H1 (cell line): ENCODE measurements around the gene TSEN2. TPM values are rescaled to one million over a fixed set of nuclear protein-coding genes. Genes with fewer than 3 reads are reported as not detected.

Source experiments
- CTCF ChIA-PET: fragments of 300-600 bp; sonication (Branson Sonifier 250); formaldehyde crosslinking; loops from one replicate; lab custom pipeline; 2021; ENCODE audit not compliant: partially characterized antibody; lab: Charles Lee
- POLR2A ChIA-PET: fragments of 300-600 bp; sonication (Branson Sonifier 250); formaldehyde crosslinking; loops from one replicate; lab custom pipeline; 2021; ENCODE audit warnings: inconsistent platforms; ENCODE audit not compliant: partially characterized antibody; lab: Charles Lee
- DNase-seq, 2 experiments: peaks; one replicate each; pipeline versions ENCODE4 v3.0.0 to v3.0.0-alpha.2; 2010 to 2022; ENCODE audit warnings: low spot score in 2 of 2, low read depth in 1 of 2, mixed read lengths in 1 of 2
- FAIRE-seq: peaks from 2 replicates; lab custom pipeline; 2011; peaks lifted over from hg19 to GRCh38; lab: Jason Lieb, UNC
- H2AFZ ChIP-seq: 2 replicates; pipeline ENCODE4 v1.8.1; 2012; ENCODE audit warnings: low read length, inconsistent platforms
- H2AK5ac ChIP-seq: 2 replicates; pipeline ENCODE4 v1.6.1; 2013; ENCODE audit warnings: low read depth, low read length
- H2BK120ac ChIP-seq: replicated peaks from 2 replicates; pipeline ENCODE3; 2013; ENCODE audit warnings: low read depth, low read length, inconsistent platforms
- H2BK12ac ChIP-seq: 2 replicates; pipeline ENCODE4 v1.6.1; 2013; ENCODE audit warnings: low read depth, low read length
- H2BK15ac ChIP-seq: 2 replicates; pipeline ENCODE4 v1.6.1; 2013; ENCODE audit warnings: low read length
- H2BK20ac ChIP-seq: 2 replicates; pipeline ENCODE4 v1.6.1; 2013; ENCODE audit warnings: low read length
- H2BK5ac ChIP-seq: 2 replicates; pipeline ENCODE4 v1.6.1; 2013; ENCODE audit warnings: low read depth, low read length
- H3K14ac ChIP-seq: 2 replicates; pipeline ENCODE4 v1.6.1; 2013; ENCODE audit warnings: inconsistent platforms; ENCODE audit not compliant: insufficient read length
- H3K18ac ChIP-seq: 2 replicates; pipeline ENCODE4 v1.6.1; 2013; ENCODE audit warnings: low read length; ENCODE audit errors: extremely low read depth
- H3K23ac ChIP-seq: 2 replicates; pipeline ENCODE4 v1.6.1; 2013; ENCODE audit warnings: inconsistent platforms; ENCODE audit not compliant: insufficient read length
- H3K23me2 ChIP-seq: 2 replicates; pipeline ENCODE4 v1.6.1; 2013; ENCODE audit warnings: low read depth, low read length
- H3K27ac ChIP-seq: 2 replicates; pipeline ENCODE4 v1.6.1; 2011; ENCODE audit warnings: low read depth, low read length, inconsistent platforms
- H3K27me3 ChIP-seq, 4 experiments: replicated peaks in 1 of 4; 1 replicate in 1 of 4; 2 replicates in 3 of 4; pipeline versions ENCODE4 v1.6.1 to v1.8.1; 2011 to 2013; ENCODE audit warnings: low read length in 3 of 4, mild to moderate bottlenecking in 3 of 4, inconsistent platforms in 2 of 4, mixed read lengths in 2 of 4, moderate library complexity in 1 of 4; ENCODE audit not compliant: control insufficient read depth in 3 of 4, insufficient read depth in 3 of 4; ENCODE audit errors: extremely low read depth in 1 of 4
- H3K36me3 ChIP-seq, 4 experiments: 2 replicates each; pipeline versions ENCODE4 v1.6.1 to v1.8.1; 2011 to 2013; ENCODE audit warnings: mild to moderate bottlenecking in 4 of 4, low read length in 3 of 4, moderate library complexity in 2 of 4, control low read depth in 1 of 4, inconsistent platforms in 1 of 4; ENCODE audit not compliant: insufficient read depth in 4 of 4, control insufficient read depth in 2 of 4
- H3K4ac ChIP-seq: replicated peaks from 2 replicates; pipeline ENCODE3; 2013; ENCODE audit warnings: low read length, low read depth, mixed read lengths, inconsistent platforms; ENCODE audit not compliant: insufficient read length
- H3K4me1 ChIP-seq, 4 experiments: replicated peaks in 1 of 4; 1 replicate in 1 of 4; 2 replicates in 3 of 4; pipeline versions ENCODE4 v1.6.1 to v1.8.1; 2011 to 2013; ENCODE audit warnings: low read length in 3 of 4, inconsistent platforms in 2 of 4, mixed read lengths in 1 of 4; ENCODE audit not compliant: insufficient read depth in 4 of 4, control insufficient read depth in 3 of 4
- H3K4me2 ChIP-seq, 2 experiments: 2 replicates each; pipeline versions ENCODE4 v1.6.1 to v1.8.1; 2011 to 2013; ENCODE audit warnings: low read depth in 2 of 2, low read length in 2 of 2, control low read depth in 1 of 2, inconsistent platforms in 1 of 2, mild to moderate bottlenecking in 1 of 2; ENCODE audit not compliant: insufficient read depth in 1 of 2
- H3K4me3 ChIP-seq, 4 experiments: fragments of 200-600, 300-600 bp in 1 of 4; sonication (generic), shearing (Covaris generic), sonication (Bioruptor Twin) in 1 of 4; 2 replicates each; pipeline versions ENCODE4 v1.5.1 to v1.8.1; 2011 to 2016; ENCODE audit warnings: low read length in 4 of 4, low read depth in 3 of 4, control low read depth in 2 of 4, inconsistent platforms in 2 of 4, mild to moderate bottlenecking in 2 of 4, mixed read lengths in 1 of 4, moderate library complexity in 1 of 4; ENCODE audit not compliant: insufficient read depth in 2 of 4; ENCODE audit errors: extremely low read depth in 1 of 4
- H3K56ac ChIP-seq: replicated peaks from 2 replicates; pipeline ENCODE3; 2013; ENCODE audit warnings: low read depth, mild to moderate bottlenecking, mixed read lengths, low read length, inconsistent platforms; ENCODE audit not compliant: insufficient read length
- H3K79me1 ChIP-seq: 2 replicates; pipeline ENCODE4 v1.6.1; 2013; ENCODE audit warnings: low read depth, low read length, control low read depth
- H3K79me2 ChIP-seq, 2 experiments: 2 replicates each; pipeline versions ENCODE4 v1.6.1 to v1.8.1; 2012 to 2013; ENCODE audit warnings: low read length in 2 of 2, mild to moderate bottlenecking in 2 of 2, inconsistent platforms in 1 of 2; ENCODE audit not compliant: insufficient read depth in 2 of 2, control insufficient read depth in 1 of 2
- H3K9ac ChIP-seq, 4 experiments: replicated peaks in 1 of 4; 1 replicate in 1 of 4; 2 replicates in 3 of 4; pipeline versions ENCODE4 v1.6.1 to v1.8.1; 2011 to 2013; ENCODE audit warnings: low read depth in 3 of 4, low read length in 3 of 4, control low read depth in 2 of 4, mild to moderate bottlenecking in 2 of 4, moderate library complexity in 2 of 4, inconsistent platforms in 1 of 4; ENCODE audit errors: extremely low read depth in 1 of 4
- H3K9me3 ChIP-seq, 2 experiments: 2 replicates each; pipeline versions ENCODE4 v1.6.1 to v1.8.1; 2012 to 2013; ENCODE audit warnings: mild to moderate bottlenecking in 2 of 2, moderate library complexity in 2 of 2, control low read depth in 1 of 2, inconsistent platforms in 1 of 2, low read depth in 1 of 2, low read length in 1 of 2, mixed read lengths in 1 of 2; ENCODE audit not compliant: insufficient read depth in 2 of 2
- H4K20me1 ChIP-seq, 2 experiments: replicated peaks in 1 of 2; 2 replicates each; pipeline versions ENCODE3 to v1.8.1; 2011 to 2013; ENCODE audit warnings: inconsistent platforms in 2 of 2, low read length in 2 of 2, mild to moderate bottlenecking in 1 of 2; ENCODE audit not compliant: insufficient read depth in 2 of 2, control insufficient read depth in 1 of 2
- H4K5ac ChIP-seq: 2 replicates; pipeline ENCODE4 v1.6.1; 2013; ENCODE audit warnings: low read length, low read depth, mixed read lengths, inconsistent platforms; ENCODE audit not compliant: insufficient read length
- H4K8ac ChIP-seq: 2 replicates; pipeline ENCODE4 v1.8.0; 2013; ENCODE audit warnings: mild to moderate bottlenecking, moderate library complexity, low read length, inconsistent platforms; ENCODE audit not compliant: insufficient read depth; ENCODE audit errors: extremely low read depth
- H4K91ac ChIP-seq: replicated peaks from 2 replicates; pipeline ENCODE3; 2013; ENCODE audit warnings: low read length, mixed read lengths, inconsistent platforms; ENCODE audit not compliant: insufficient read length
- POLR2AphosphoS5 ChIP-seq: IDR thresholded peaks from 2 replicates; pipeline ENCODE4 v1.6.1; 2011; ENCODE audit warnings: low read depth, low read length
- TBP ChIP-seq: IDR thresholded peaks from 2 replicates; pipeline ENCODE4 v1.6.1; 2011; ENCODE audit warnings: low read depth, low read length, improper control_type of control experiment
- WGBS, 2 experiments: shearing (Covaris generic) in 1 of 2; methylation state at CpG; one replicate each; pipeline versions ENCODE4 v1.1.6 to v1.1.7; 2013 to 2015; ENCODE audit warnings: low lambda C conversion rate in 2 of 2, mixed read lengths in 2 of 2, inconsistent platforms in 1 of 2, low coverage in 1 of 2, missing lambda C conversion rate in 1 of 2; ENCODE audit not compliant: insufficient replicate concordance in 2 of 2, insufficient coverage in 1 of 2, insufficient read length in 1 of 2; ENCODE audit errors: extremely low coverage in 1 of 2, missing lambda C conversion rate in 1 of 2; 5-methylcytosine and 5-hydroxymethylcytosine counted together
- polyA plus RNA-seq, 7 experiments: library from polyadenylated mRNA; depleted of rRNA in 3 of 7; stranded (reverse) in 5 of 7; unstranded in 2 of 7; fragments of >200 nt in 5 of 7; fragments of 200-250 nt in 2 of 7; gene quantifications; 1 replicate in 5 of 7; 2 replicates in 1 of 7; 4 replicates in 1 of 7; pipeline versions ENCODE4 v1.2.1 to v1.2.3, GENCODE V29; 2011 to 2013; ENCODE audit warnings: missing spikeins in 2 of 7, mixed read lengths in 2 of 7
- total RNA-seq: library from RNA; stranded (reverse); fragmentation: NEBNext Ultra II Directional; extraction: Animal tissue kit (Norgen Biotek cat#: 25700); gene quantifications from 2 replicates; pipeline ENCODE4 v1.2.1, GENCODE V29; 2021

Gene TSEN2
- total and polyA plus RNA-seq, 2 of the 8 experiments (the other 6 are each of a cell fraction or from before 2014, with no cell fraction given) = 16.1 to 22.4 TPM

- Histone ChIP-seq H3K27me3 (no peaks in the 10 kb centered on the region), H3K27ac (no peak overlapping the region), H2BK12ac (no peak overlapping the region), H3K23ac (no peak overlapping the region), H2BK120ac (no peak overlapping the region), H4K5ac (no peak overlapping the region), H3K56ac (no peak overlapping the region), H3K4ac (no peak overlapping the region), H3K9me3 (no peaks in the 10 kb centered on the region), H3K18ac (no peak overlapping the region), H3K79me1 (no peaks in the 10 kb centered on the region), H4K20me1 (no peaks in the 10 kb centered on the region), H3K36me3 (no peaks in the 10 kb centered on the region), H3K4me1 (peaks cover 0 to 3% (median under 1%) of the 10 kb centered on the region in 4 experiments; a peak in 1 of 7 replicates), H3K14ac (no peak overlapping the region), H4K91ac (no peak overlapping the region), H3K79me2 (no peaks in the 10 kb centered on the region), H4K8ac (no peak overlapping the region), H2BK20ac (no peak overlapping the region), H3K9ac (no peak overlapping the region), H3K4me3 (no peak overlapping the region), H2AFZ (no peak overlapping the region), H2BK5ac (no peak overlapping the region), H2BK15ac (no peak overlapping the region), H2AK5ac (no peak overlapping the region), H3K4me2 (no peak overlapping the region), H3K23me2 (no peaks in the 10 kb centered on the region; the same call in 1 of the 2 replicates)
- no peak for TF ChIP-seq POLR2AphosphoS5
- TF ChIP-seq TBP = no peak
- DNase-seq = no peak
- ChIA-PET CTCF (no interaction called here), POLR2A (no interaction called here)
- 77% methylated on average over 7 of the region's 7 CpGs; no CpG with 5 or more reads in 1 of the 2 experiments for WGBS, 2 experiments
- no peak for FAIRE-seq
These were observed 65.9 kb downstream of the TSEN2 start for GRCh38 chr3:12549971-12550760.
